GM12874 (cell line): Measurements from ENCODE around the gene TTC6.

Experiments used
- CTCF ChIP-seq: IDR thresholded peaks from 2 replicates; pipeline ENCODE4 v1.5.1; 2011; ENCODE audit warnings: low read depth, mild to moderate bottlenecking, control low read depth, low read length, moderate library complexity; ENCODE audit not compliant: insufficient read depth

Gene TTC6

GRCh38 chr14:37625597-37626595 is 30.5 kb downstream of the TTC6 start:
- no peak for TF ChIP-seq CTCF

DNA sequence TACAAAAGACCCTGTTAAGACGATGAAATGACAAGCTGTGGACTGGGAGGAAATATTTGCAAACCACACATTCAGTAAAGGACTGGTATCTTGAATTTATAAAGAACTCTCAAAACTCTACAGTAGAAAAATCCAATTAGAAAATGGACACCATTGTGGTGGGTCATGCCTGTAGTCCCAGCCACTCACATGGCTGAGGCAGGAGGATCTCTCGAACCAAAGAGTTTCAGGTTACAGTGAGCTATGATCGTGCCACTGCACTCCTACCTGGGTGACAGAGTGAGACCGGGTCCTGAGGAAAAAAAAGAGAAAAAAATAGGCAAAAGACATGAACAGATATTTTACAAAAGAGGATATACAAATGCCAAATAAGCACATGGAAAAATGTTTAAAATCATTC is 41.9 kb downstream of the TTC6 start:
- TF ChIP-seq CTCF: no peak

GRCh38 chr14:37638599-37638998 is 43.2 kb downstream of the TTC6 start:
- no peak for TF ChIP-seq CTCF

DNA sequence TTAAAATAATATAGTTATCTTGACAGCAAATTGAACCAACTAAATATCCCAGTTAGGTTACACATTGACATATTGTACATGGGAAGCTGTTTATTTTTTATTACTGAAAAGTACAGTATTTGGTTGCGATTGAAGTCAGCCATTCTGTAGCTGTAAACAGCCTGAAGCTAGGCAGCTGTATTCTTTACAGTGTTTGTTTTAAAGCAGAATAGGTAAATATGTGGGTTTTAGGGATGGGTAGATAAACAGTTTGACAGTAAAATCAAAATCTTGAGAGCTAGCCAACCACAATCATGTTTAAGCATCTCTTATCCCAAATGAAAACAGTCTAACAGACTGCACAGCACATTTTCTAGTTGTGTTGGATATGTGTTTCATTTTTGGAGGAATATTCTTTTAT is 45.7 kb downstream of the TTC6 start:
- TF ChIP-seq CTCF: no peak

DNA sequence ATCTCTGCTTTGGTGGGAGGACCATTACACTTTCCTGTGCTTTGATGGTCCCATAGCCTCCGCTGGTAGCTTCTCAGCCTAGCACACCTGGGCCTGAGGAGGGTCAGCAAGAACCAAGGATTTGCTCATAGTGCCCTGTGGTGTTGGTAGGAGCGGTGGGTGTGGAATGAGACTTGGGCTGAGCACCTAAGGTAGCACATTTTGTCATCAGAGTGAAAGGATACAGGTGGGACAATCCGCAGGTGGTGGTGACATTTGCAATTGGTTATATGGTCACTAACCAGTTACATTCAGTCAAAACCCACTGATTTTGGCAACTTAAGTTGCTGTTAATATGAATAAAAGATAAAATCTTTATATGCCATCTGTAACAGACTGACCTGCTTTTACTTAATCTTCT is 46.7 kb downstream of the TTC6 start:
- no peak for TF ChIP-seq CTCF

DNA sequence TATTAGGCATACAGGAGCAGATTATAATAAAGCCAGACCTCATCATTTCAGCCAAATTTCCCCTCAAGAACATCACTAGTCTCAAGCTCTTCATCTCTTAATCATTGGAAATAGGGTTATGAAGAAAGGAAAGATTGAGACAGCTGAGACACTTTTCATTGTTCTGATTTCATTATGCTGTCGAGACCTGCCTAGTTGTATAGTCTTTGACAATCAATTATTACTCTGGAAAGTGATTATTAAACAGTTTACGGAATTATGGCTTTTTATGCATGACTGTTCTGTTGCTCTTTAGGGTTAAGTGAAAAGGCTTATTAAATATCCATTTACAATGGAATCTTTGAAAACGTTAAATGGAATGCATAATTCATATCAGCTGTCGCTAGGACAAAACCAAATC is 48.3 kb downstream of the TTC6 start:
- TF ChIP-seq CTCF: no peak
